Glomerular endothelial cell (primary cell): ENCODE data around the gene FAM110C. TPM values are rescaled to one million over a fixed set of nuclear protein-coding genes. Genes with fewer than 3 reads are reported as not detected.

Experiments used
- DNase-seq: peaks from one replicate; pipeline ENCODE4 v3.0.0-alpha.2; 2011; ENCODE audit warnings: low read depth, low spot score; ENCODE audit errors: extremely low read depth
- total RNA-seq: library from RNA; depleted of rRNA; stranded (reverse); fragments of >200 nt; gene quantifications from 2 replicates; pipeline ENCODE4 v1.2.3, GENCODE V29; 2015

FAM110C gene
- total RNA-seq, 1 donor from 2014 or later, result not detected

DNA sequence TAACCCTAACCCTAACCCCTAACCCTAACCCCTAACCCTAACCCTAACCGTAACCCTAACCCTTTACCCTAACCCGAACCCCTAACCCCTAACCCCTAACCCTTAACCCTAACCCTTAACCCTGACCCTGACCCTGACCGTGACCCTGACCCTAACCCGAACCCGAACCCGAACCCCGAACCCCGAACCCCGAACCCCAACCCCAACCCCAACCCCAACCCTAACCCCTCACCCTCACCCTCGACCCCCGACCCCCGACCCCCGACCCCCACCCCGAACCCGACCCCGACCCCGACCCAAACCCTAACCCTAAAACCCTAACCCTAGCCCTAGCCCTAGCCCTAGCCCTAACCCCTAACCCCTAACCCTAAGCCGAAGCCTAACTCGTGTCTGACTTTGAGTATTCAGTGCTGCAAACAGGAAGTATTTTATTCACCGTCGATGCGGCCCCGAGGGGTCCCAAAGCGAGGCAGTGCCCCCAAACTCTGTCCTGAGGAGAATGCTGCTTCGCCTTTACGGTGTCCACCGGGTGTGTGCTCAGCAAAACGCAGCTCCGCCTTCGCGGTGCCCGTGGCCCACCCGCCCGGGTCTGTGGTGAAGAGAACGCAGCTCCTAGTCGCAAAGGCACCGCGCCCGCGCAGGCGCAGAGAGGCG, 36.0 kb downstream of the FAM110C start:
- no peak for DNase-seq

Other genes starting within 250 kb of the FAM110C start
- 14.6 and 22.5 TPM in 2 replicates for gene SH3YL1, start 217.5 kb upstream of the FAM110C start, total RNA-seq
- gene ACP1, start 218.4 kb upstream of the FAM110C start, total RNA-seq, result 84.5 and 88.9 TPM in 2 replicates
- gene ALKAL2, start 241.6 kb upstream of the FAM110C start, total RNA-seq, result 0.93 TPM in 1 of 2 replicates, not detected in the other